PFSK-1 (cell line): ENCODE results near the gene IYD.

ENCODE experiments used
- POLR2AphosphoS5 ChIP-seq: IDR thresholded peaks from 2 replicates; pipeline ENCODE4 v1.6.1; 2012; ENCODE audit warnings: low read depth, mild to moderate bottlenecking, control low read depth, low read length, moderate library complexity
- TAF1 ChIP-seq: IDR thresholded peaks from 2 replicates; pipeline ENCODE4 v1.6.1; 2012; ENCODE audit warnings: low read length, control low read depth, borderline replicate concordance; ENCODE audit not compliant: insufficient read depth

DNA sequence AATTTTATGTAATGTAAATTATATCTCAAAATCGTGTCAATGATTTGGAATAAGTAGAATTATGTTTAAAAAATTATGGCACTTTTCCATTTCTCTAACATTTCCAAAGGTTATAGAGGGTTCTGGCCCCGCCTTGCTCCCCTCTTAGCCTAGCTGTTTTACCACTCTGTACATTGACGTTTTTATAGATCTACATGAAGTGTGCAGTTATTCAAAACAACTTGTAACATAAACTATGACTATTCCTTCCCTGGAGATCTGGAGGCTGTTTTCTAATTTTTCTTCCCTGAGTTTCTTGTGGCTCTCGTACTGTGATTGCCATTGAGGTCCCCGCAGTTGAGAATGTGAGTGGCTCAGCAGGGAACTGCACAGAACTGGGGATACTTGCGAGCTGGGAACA lies 48.4 kb downstream of the IYD start:
- TF ChIP-seq TAF1 (no peak), POLR2AphosphoS5 (no peak)
